WTC11 (cell line): ENCODE results near the gene KIF5C. TPM values are rescaled to one million over a fixed set of nuclear protein-coding genes. Genes with fewer than 3 reads are reported as not detected.

Source experiments
- ATAC-seq: fragments of 200-7000 bp; cut with Tn5 transposase; 2 replicates; pipeline ENCODE4 v1.10.0; 2021; ENCODE audit warnings: mild to moderate bottlenecking, moderate library complexity
- CTCF ChIA-PET: fragments of 300-600 bp; sonication (Branson Sonifier 250); formaldehyde crosslinking; loops from one replicate; lab custom pipeline; 2021; ENCODE audit warnings: antibody characterized with exemption; lab: Charles Lee
- POLR2A ChIA-PET: fragments of 350-600 bp; sonication (Branson Sonifier 250); formaldehyde crosslinking; loops from one replicate; lab custom pipeline; 2021; ENCODE audit warnings: antibody characterized with exemption; lab: Charles Lee
- DNase-seq: peaks from one replicate; pipeline ENCODE4 v3.0.0; 2021; ENCODE audit warnings: low spot score
- H3K27ac Mint-ChIP-seq: 2 replicates; pipeline ENCODE4 v1.8.0; 2021; ENCODE audit warnings: mixed read lengths
- H3K27me3 Mint-ChIP-seq: 2 replicates; pipeline ENCODE4 v1.8.0; 2021; ENCODE audit warnings: low read depth, mild to moderate bottlenecking, moderate library complexity, mixed read lengths
- H3K36me3 Mint-ChIP-seq: 2 replicates; pipeline ENCODE4 v1.8.0; 2021; ENCODE audit warnings: mixed read lengths
- H3K4me1 Mint-ChIP-seq: 2 replicates; pipeline ENCODE4 v1.8.0; 2022; ENCODE audit warnings: mixed read lengths
- H3K4me3 Mint-ChIP-seq: 2 replicates; pipeline ENCODE4 v1.8.0; 2021; ENCODE audit warnings: mild to moderate bottlenecking, moderate library complexity, mixed read lengths
- H3K9me3 Mint-ChIP-seq: 2 replicates; pipeline ENCODE4 v1.8.0; 2021; ENCODE audit warnings: mixed read lengths
- ATF1 ChIP-seq: sonication (generic); formaldehyde crosslinking; IDR thresholded peaks from 2 replicates; pipeline ENCODE4 v1.8.1; 2023; ENCODE audit warnings: mild to moderate bottlenecking, moderate library complexity, missing genetic modification reagents
- GABPB1 ChIP-seq: sonication (generic); formaldehyde crosslinking; IDR thresholded peaks from 2 replicates; pipeline ENCODE4 v1.8.1; 2023; ENCODE audit warnings: mild to moderate bottlenecking, missing genetic modification reagents
- GTF2I ChIP-seq: fragments of 250-450 bp; sonication (Bioruptor Pico); conservative IDR thresholded peaks from 2 replicates; pipeline ENCODE4 v1.4.0; 2021; ENCODE audit warnings: mild to moderate bottlenecking
- IRF2 ChIP-seq: sonication (generic); formaldehyde crosslinking; IDR thresholded peaks from 2 replicates; pipeline ENCODE4 v1.8.0; 2022; ENCODE audit warnings: low read depth, missing genetic modification reagents, borderline replicate concordance
- KAT7 ChIP-seq: sonication (generic); formaldehyde crosslinking; IDR thresholded peaks from 2 replicates; pipeline ENCODE4 v1.8.1; 2023; ENCODE audit warnings: missing genetic modification reagents, mild to moderate bottlenecking, borderline replicate concordance
- NFYB ChIP-seq: sonication (generic); formaldehyde crosslinking; conservative IDR thresholded peaks from 2 replicates; pipeline ENCODE4 v1.8.0; 2022; ENCODE audit warnings: low read depth, missing genetic modification reagents
- SOX15 ChIP-seq: fragments of 250-450 bp; sonication (Bioruptor Pico); IDR thresholded peaks from 2 replicates; pipeline ENCODE4 v1.9.0; 2021; ENCODE audit warnings: mild to moderate bottlenecking
- SP1 ChIP-seq: sonication (generic); formaldehyde crosslinking; conservative IDR thresholded peaks from 2 replicates; pipeline ENCODE4 v1.8.1; 2022; ENCODE audit warnings: missing genetic modification reagents
- ZNF396 ChIP-seq: fragments of 250-450 bp; sonication (Bioruptor Pico); IDR thresholded peaks from 2 replicates; pipeline ENCODE4 v1.8.0; 2021; ENCODE audit warnings: mild to moderate bottlenecking, moderate library complexity, borderline replicate concordance
- ZNF423 ChIP-seq: fragments of 250-450 bp; sonication (Bioruptor Pico); IDR thresholded peaks from 2 replicates; pipeline ENCODE4 v2.1.2; 2022; ENCODE audit warnings: mild to moderate bottlenecking, moderate library complexity
- total RNA-seq: library from RNA; stranded (reverse); gene quantifications from 3 replicates; pipeline ENCODE4 v1.2.3, GENCODE V29; 2021
- TF ChIP-seq, protein P1 (sequence below): sonication (generic); formaldehyde crosslinking; IDR thresholded peaks from 2 replicates; pipeline ENCODE4 v1.8.0; 2023; ENCODE audit warnings: missing genetic modification reagents, mild to moderate bottlenecking, borderline replicate concordance
- TF ChIP-seq, protein P2 (sequence below): fragments of 200-600 bp; IDR thresholded peaks from 2 replicates; pipeline ENCODE4 v1.8.0; 2022; ENCODE audit warnings: antibody characterized with exemption
- TF ChIP-seq, protein P3 (sequence below): sonication (generic); formaldehyde crosslinking; IDR thresholded peaks from 2 replicates; pipeline ENCODE4 v1.8.1; 2022; ENCODE audit warnings: low read depth, missing genetic modification reagents, borderline replicate concordance
- TF ChIP-seq, protein P4 (sequence below): fragments of 250-450 bp; sonication (Bioruptor Pico); IDR thresholded peaks from 2 replicates; pipeline ENCODE4 v1.9.0; 2021; ENCODE audit warnings: mild to moderate bottlenecking, borderline replicate concordance
- TF ChIP-seq, protein P5 (sequence below): sonication (generic); formaldehyde crosslinking; IDR thresholded peaks from 2 replicates; pipeline ENCODE4 v1.8.0; 2022; ENCODE audit warnings: mild to moderate bottlenecking, missing genetic modification reagents
- TF ChIP-seq, protein P6 (sequence below): sonication (generic); formaldehyde crosslinking; IDR thresholded peaks from 2 replicates; pipeline ENCODE4 v1.8.1; 2022; ENCODE audit warnings: missing genetic modification reagents, borderline replicate concordance

KIF5C gene
- total RNA-seq, 1 experiment from 2014 or later: 73.5 TPM

DNA sequence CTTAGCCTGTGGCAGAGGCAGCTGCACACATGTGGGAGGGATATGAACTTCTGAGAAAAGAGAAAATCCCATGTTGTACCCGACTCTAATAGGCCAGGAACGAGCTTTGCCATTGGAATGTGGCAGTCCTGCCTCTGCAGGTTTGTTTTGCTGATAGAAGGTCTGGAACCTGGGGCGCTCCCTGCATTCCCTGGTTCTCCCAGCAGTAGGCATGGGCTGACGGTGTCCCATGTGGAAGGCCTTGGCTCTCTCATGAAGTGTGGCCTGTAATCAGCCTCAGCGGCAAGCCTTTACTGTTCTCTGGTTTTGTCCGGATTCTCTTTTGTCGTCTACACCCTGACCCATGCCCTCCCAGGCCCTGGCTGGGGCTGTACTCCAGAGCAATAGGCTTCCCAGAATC is 72.3 kb downstream of the KIF5C start:
- peaks cover 58% of the 10 kb centered on the region for H3K36me3 Mint-ChIP-seq
- H3K9me3 Mint-ChIP-seq: no peaks in the 10 kb centered on the region
- TF ChIP-seq, protein P1, sequence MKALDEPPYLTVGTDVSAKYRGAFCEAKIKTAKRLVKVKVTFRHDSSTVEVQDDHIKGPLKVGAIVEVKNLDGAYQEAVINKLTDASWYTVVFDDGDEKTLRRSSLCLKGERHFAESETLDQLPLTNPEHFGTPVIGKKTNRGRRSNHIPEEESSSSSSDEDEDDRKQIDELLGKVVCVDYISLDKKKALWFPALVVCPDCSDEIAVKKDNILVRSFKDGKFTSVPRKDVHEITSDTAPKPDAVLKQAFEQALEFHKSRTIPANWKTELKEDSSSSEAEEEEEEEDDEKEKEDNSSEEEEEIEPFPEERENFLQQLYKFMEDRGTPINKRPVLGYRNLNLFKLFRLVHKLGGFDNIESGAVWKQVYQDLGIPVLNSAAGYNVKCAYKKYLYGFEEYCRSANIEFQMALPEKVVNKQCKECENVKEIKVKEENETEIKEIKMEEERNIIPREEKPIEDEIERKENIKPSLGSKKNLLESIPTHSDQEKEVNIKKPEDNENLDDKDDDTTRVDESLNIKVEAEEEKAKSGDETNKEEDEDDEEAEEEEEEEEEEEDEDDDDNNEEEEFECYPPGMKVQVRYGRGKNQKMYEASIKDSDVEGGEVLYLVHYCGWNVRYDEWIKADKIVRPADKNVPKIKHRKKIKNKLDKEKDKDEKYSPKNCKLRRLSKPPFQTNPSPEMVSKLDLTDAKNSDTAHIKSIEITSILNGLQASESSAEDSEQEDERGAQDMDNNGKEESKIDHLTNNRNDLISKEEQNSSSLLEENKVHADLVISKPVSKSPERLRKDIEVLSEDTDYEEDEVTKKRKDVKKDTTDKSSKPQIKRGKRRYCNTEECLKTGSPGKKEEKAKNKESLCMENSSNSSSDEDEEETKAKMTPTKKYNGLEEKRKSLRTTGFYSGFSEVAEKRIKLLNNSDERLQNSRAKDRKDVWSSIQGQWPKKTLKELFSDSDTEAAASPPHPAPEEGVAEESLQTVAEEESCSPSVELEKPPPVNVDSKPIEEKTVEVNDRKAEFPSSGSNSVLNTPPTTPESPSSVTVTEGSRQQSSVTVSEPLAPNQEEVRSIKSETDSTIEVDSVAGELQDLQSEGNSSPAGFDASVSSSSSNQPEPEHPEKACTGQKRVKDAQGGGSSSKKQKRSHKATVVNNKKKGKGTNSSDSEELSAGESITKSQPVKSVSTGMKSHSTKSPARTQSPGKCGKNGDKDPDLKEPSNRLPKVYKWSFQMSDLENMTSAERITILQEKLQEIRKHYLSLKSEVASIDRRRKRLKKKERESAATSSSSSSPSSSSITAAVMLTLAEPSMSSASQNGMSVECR (CRISPR knock-in tag): no peak
- TF ChIP-seq, protein P2, sequence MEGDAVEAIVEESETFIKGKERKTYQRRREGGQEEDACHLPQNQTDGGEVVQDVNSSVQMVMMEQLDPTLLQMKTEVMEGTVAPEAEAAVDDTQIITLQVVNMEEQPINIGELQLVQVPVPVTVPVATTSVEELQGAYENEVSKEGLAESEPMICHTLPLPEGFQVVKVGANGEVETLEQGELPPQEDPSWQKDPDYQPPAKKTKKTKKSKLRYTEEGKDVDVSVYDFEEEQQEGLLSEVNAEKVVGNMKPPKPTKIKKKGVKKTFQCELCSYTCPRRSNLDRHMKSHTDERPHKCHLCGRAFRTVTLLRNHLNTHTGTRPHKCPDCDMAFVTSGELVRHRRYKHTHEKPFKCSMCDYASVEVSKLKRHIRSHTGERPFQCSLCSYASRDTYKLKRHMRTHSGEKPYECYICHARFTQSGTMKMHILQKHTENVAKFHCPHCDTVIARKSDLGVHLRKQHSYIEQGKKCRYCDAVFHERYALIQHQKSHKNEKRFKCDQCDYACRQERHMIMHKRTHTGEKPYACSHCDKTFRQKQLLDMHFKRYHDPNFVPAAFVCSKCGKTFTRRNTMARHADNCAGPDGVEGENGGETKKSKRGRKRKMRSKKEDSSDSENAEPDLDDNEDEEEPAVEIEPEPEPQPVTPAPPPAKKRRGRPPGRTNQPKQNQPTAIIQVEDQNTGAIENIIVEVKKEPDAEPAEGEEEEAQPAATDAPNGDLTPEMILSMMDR: no peak
- TF ChIP-seq, protein P3, sequence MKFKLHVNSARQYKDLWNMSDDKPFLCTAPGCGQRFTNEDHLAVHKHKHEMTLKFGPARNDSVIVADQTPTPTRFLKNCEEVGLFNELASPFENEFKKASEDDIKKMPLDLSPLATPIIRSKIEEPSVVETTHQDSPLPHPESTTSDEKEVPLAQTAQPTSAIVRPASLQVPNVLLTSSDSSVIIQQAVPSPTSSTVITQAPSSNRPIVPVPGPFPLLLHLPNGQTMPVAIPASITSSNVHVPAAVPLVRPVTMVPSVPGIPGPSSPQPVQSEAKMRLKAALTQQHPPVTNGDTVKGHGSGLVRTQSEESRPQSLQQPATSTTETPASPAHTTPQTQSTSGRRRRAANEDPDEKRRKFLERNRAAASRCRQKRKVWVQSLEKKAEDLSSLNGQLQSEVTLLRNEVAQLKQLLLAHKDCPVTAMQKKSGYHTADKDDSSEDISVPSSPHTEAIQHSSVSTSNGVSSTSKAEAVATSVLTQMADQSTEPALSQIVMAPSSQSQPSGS (CRISPR knock-in tag): no peak
- TF ChIP-seq SOX15 (no peak), IRF2 (no peak)
- peak overlapping the region; percentile 16; the same call in 1 of the 2 replicates for H3K27ac Mint-ChIP-seq
- DNase-seq (no peak), ATAC-seq (peak; percentile 51)
- ChIA-PET CTCF (interaction anchor here (0.6 kb wide), 1 partner anchor 550 kb away, joined by 3 read pairs; no protein-coding TSS in a partner anchor), POLR2A (no interaction called here)
- H3K4me3 Mint-ChIP-seq: no peak overlapping the region
- H3K4me1 Mint-ChIP-seq: no peaks in the 10 kb centered on the region
- no peaks in the 10 kb centered on the region for H3K27me3 Mint-ChIP-seq

DNA sequence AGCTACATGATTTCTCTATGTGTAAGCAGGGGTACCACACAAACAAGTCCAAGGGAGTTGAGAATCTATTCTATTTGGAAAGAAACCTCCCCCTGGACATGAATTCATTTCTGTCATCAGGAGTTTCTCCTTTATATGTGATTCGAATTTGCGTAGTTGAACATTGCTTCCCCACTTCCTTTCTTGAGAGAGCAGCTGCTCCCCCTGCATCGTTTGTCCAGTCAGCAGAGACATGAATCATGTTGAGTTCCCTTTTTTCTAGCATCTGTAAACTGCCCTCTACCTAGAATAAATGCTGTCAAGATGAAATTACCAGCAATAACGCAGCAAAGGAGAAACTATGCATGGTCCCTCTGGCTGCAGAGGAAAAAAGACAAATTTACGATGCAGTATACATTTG is 73.8 kb downstream of the KIF5C start:
- H3K9me3 Mint-ChIP-seq: no peaks in the 10 kb centered on the region
- no peaks in the 10 kb centered on the region for H3K4me1 Mint-ChIP-seq
- H3K27ac Mint-ChIP-seq: no peak overlapping the region
- H3K4me3 Mint-ChIP-seq: no peak overlapping the region
- ChIA-PET POLR2A (no interaction called here), CTCF (no interaction called here)
- ATAC-seq (no peak), DNase-seq (no peak)
- no peaks in the 10 kb centered on the region for H3K27me3 Mint-ChIP-seq
- H3K36me3 Mint-ChIP-seq: peaks cover 49% of the 10 kb centered on the region
- TF ChIP-seq, protein P4, sequence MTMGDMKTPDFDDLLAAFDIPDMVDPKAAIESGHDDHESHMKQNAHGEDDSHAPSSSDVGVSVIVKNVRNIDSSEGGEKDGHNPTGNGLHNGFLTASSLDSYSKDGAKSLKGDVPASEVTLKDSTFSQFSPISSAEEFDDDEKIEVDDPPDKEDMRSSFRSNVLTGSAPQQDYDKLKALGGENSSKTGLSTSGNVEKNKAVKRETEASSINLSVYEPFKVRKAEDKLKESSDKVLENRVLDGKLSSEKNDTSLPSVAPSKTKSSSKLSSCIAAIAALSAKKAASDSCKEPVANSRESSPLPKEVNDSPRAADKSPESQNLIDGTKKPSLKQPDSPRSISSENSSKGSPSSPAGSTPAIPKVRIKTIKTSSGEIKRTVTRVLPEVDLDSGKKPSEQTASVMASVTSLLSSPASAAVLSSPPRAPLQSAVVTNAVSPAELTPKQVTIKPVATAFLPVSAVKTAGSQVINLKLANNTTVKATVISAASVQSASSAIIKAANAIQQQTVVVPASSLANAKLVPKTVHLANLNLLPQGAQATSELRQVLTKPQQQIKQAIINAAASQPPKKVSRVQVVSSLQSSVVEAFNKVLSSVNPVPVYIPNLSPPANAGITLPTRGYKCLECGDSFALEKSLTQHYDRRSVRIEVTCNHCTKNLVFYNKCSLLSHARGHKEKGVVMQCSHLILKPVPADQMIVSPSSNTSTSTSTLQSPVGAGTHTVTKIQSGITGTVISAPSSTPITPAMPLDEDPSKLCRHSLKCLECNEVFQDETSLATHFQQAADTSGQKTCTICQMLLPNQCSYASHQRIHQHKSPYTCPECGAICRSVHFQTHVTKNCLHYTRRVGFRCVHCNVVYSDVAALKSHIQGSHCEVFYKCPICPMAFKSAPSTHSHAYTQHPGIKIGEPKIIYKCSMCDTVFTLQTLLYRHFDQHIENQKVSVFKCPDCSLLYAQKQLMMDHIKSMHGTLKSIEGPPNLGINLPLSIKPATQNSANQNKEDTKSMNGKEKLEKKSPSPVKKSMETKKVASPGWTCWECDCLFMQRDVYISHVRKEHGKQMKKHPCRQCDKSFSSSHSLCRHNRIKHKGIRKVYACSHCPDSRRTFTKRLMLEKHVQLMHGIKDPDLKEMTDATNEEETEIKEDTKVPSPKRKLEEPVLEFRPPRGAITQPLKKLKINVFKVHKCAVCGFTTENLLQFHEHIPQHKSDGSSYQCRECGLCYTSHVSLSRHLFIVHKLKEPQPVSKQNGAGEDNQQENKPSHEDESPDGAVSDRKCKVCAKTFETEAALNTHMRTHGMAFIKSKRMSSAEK (CRISPR knock-in tag): no peak
- TF ChIP-seq, protein P1 (CRISPR knock-in tag): no peak
- TF ChIP-seq SP1 (CRISPR knock-in tag) (no peak), ZNF423 (no peak), ZNF396 (CRISPR knock-in tag) (no peak), ATF1 (CRISPR knock-in tag) (no peak), NFYB (CRISPR knock-in tag) (no peak), GABPB1 (CRISPR knock-in tag) (no peak), GTF2I (CRISPR knock-in tag) (no peak), KAT7 (CRISPR knock-in tag) (no peak)
- TF ChIP-seq, protein P5, sequence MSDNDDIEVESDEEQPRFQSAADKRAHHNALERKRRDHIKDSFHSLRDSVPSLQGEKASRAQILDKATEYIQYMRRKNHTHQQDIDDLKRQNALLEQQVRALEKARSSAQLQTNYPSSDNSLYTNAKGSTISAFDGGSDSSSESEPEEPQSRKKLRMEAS (CRISPR knock-in tag): no peak
- TF ChIP-seq, protein P6, sequence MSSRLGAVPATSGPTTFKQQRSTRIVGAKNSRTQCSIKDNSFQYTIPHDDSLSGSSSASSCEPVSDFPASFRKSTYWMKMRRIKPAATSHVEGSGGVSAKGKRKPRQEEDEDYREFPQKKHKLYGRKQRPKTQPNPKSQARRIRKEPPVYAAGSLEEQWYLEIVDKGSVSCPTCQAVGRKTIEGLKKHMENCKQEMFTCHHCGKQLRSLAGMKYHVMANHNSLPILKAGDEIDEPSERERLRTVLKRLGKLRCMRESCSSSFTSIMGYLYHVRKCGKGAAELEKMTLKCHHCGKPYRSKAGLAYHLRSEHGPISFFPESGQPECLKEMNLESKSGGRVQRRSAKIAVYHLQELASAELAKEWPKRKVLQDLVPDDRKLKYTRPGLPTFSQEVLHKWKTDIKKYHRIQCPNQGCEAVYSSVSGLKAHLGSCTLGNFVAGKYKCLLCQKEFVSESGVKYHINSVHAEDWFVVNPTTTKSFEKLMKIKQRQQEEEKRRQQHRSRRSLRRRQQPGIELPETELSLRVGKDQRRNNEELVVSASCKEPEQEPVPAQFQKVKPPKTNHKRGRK (CRISPR knock-in tag): no peak
